ENCODE data around the gene CKAP4.
"Not testable (repeated sequence)": the region's sequence is repeated elsewhere in the genome, so short reads cannot be mapped to it uniquely, and the experiment has no call there.

The CKAP4 gene, protein sequence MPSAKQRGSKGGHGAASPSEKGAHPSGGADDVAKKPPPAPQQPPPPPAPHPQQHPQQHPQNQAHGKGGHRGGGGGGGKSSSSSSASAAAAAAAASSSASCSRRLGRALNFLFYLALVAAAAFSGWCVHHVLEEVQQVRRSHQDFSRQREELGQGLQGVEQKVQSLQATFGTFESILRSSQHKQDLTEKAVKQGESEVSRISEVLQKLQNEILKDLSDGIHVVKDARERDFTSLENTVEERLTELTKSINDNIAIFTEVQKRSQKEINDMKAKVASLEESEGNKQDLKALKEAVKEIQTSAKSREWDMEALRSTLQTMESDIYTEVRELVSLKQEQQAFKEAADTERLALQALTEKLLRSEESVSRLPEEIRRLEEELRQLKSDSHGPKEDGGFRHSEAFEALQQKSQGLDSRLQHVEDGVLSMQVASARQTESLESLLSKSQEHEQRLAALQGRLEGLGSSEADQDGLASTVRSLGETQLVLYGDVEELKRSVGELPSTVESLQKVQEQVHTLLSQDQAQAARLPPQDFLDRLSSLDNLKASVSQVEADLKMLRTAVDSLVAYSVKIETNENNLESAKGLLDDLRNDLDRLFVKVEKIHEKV

DNA sequence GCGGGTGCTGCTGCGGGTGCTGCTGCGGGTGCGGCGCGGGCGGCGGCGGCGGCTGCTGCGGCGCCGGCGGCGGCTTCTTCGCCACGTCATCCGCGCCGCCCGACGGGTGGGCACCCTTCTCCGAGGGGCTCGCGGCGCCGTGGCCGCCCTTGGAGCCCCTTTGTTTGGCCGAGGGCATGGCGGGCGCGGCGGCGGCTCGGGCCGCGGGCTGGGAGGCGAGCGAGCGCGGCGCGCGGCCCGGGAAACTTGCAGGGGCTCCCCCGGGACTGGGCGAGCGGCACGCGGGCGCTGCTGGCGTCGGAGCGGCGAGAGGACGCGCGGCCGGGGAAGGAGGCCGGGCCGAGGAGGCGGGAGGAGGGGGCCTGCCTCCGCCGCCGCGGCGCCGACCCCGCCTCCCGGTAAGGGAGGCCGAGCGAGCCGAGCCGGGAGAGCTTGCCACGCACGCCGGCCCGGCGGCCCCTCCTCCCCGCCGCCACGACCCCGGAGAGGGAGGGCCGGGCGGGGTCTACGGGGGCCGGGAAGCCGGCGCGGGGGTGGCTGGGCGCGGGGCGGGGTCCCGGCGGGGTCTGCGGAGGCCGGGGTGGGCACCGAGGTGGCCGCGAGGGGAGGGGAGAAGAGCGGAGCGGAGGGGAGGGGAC lies at the start of gene CKAP4:
CKAP4 (minus strand) TSS at position 347 of the 638 bp plus-strand sequence; CDS start at position 178, 169 bp downstream.
- peak; percentile 37 for DNase-seq (ENCODE audit: low read depth)

DNA sequence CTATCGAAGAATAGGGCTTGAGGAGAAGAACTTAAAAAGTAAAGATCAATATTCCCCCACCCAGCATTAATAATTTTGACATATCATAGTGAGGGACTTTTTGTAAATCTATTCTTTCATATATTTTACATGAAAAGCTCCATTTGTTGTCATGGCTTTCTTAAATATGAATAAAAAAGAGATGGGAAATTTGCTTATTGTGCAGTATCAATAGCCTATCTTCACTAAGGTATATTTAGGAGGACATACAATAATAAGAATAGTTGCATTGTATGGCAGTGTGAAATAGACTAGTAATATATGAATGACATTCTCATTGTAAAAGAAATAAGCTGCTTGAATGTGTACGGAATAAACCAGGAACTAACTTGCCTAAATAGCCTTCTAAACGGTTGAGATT lies 49.3 kb upstream of the CKAP4 start:
- DNase-seq (ENCODE audit: low read depth) = no peak

- DNase-seq (ENCODE audit: low read depth) = no peak
Measured at GRCh38 chr12:106296179-106296877, 48.5 kb upstream of the CKAP4 start.

- no peak for DNase-seq (ENCODE audit: low read depth)
Measured at GRCh38 chr12:106292339-106292738, 44.5 kb upstream of the CKAP4 start.

- no peak for DNase-seq (ENCODE audit: low read depth)
Measured at GRCh38 chr12:106291342-106291741, 43.5 kb upstream of the CKAP4 start.

GRCh38 chr12:106290666-106291065 lies 42.8 kb upstream of the CKAP4 start:
- DNase-seq (ENCODE audit: low read depth) = no peak

DNA sequence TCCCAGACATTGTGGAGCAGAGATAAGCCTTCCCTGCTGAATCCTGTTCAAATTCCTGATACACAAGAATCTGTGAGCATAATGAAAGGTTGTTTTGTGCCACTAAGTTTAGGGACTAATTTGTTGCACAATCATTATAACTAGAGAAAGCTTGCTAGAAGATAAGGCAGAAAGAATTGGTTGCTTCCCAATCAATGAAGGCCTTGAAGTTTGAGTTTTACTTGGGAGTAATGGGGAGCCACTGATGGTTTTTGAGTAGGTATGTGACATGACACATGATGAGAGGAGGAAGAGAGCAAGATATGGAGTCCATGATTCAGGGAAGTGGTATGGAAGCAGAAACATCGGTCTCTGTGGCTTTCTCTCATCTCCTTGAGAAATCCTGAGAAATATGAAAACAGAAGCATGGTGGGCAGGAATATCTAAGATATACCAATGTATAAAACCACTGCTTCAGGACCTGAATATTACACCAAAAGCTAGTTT lies 41.4 kb upstream of the CKAP4 start:
- DNase-seq (ENCODE audit: low read depth) = no peak

DNA sequence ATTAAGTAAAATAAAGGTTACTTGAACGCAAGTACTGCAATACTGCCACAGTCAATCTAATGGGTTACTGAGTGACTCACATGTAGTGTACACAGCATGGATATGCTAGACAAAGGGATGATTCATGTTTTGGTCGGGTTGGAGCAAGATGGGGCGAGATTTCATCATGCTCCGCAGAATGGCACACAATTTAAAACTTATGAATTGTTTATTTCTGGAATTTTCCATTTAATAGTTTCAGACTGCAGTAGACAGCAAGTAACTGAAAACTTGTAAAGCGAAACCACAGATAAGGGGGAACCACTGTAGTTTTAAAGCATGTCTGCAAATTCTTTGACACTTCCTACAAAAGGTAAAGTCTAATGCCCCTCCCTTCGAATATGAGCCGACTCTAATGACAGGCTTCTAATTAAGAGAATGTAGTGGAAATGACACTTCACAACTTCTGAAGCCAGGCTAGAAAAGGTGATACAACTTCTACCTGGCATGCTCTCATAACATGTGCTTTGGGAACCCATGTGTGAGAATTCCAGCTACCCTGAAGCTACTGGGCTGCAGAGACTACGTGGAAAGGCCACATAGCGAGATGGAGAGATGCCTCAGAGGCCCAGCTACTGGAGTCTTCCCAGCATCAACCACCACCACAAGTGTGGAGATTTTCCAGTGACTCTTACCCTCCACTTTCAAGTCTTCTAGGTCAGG lies 40.8 kb upstream of the CKAP4 start:
- DNase-seq (ENCODE audit: low read depth) = no peak

DNA sequence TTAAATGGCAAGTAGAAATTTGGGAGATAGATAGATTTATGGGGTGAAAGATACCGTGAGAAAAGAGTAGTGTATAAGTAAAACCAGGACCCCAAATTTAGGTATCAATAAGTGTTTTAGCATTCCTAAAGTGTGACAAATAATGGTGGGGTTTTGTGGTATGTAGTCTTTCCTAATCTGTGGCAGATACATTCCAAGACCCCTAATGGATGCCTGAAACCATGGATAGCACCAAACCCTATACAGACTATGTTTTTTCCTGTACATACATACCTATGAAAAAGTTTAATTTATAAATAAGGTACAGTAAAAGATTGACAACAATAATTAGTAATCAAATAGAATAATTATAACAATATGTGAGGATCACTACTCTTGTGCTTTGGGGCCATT lies 40.3 kb upstream of the CKAP4 start:
- DNase-seq (ENCODE audit: low read depth) = no peak

DNA sequence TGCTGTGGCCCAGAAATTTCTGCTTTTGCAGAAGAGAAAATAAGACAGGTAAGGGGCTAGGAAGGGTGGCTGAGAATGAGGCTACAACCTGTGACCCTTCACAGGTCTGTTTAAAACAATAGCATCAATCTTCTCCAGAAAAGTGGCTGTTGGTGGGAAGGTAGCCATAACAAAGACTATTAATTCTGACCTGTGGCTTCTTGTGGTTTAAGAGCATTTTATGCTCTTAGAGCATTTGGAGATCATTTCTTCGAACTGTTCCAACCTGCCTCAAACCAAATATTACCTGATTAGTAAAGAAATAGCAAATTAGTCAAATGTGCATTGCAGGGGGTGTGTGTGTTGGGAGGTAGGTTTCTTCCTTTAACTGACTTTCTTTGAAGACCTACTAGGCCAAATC lies 39.5 kb upstream of the CKAP4 start:
- DNase-seq (ENCODE audit: low read depth) = no peak

DNA sequence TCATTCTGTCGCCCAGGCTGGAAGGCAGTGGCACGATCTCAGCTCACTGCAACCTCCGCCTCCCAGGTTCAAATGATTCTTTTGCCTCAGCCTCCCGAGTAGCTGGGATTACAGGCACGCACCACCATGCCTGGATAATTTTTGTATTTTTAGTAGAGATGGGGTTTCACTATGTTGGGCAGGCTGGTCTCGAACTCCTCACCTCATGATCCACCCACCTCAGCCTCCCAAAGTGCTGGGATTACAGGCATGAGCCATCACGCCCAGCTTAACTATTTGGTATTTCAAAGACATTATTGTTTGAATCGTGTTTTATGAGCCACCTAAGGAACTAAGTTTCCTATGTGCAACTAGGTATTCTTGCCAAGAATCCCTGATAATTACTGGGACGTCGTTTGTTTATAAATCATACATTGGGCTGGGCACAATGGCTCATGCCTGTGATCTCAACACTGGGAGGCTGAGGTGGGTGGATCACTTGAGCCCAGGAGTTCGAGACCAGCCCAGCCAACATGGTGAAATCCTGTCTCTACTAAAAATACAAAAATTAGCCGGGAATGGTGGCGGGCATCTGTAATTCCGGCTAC lies 38.8 kb upstream of the CKAP4 start:
- not testable (repeated sequence) for DNase-seq (ENCODE audit: low read depth)

DNA sequence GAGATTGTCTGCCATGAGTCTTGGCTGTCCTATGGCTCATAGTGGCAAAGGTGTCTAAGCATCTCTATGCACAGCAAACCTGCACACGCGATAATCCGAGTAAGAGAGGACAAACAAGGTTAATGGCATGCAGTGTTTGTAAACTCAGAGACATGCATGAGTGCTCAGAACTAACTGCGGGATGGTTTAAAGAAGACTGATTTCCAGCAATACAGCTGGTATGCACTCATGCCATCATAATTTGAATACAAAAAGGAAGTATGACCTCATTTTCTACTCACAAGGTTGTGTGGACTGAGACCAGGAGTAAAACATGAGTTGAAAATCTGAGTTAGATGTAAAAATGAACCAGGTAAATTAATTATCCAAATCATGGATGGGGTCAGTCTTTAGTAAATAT lies 38.2 kb upstream of the CKAP4 start:
- no peak for DNase-seq (ENCODE audit: low read depth)

DNA sequence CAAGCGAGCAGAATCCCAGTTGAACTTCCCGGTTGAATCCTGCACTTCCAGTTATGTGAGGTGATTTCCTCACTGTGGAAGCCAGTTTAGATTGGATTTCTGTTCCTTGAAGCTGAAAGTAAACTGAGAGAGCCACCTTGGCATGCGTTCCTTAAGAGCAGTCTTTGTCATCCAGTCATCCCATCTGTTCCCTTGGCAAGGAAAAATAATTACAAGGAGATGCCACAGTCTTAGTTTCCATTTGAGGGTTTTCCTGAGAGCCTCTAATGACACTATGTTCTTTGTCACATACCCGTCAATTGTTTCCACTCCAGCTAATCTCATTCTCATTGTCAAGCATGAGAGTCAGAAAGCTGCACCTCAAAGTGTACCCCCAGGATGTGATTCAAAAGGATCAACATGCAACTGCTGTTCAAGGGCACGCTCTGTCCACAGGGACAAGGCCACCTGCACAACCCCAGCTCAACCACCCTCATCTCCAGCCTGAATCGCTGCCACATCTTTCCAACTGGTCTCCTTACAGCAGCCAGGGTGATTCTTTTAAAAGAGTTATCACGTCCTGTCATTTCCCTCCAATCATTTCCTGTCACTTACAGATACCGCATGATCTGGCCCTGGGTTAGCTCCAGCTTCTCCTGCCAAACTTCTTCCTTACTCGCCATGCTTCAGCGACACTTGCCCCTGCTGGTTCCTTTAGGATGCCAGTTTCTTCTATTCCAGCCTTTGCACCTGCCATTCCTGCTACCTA lies 36.7 kb upstream of the CKAP4 start:
- no peak for DNase-seq (ENCODE audit: low read depth)

GRCh38 chr12:106282457-106283097 lies 34.8 kb upstream of the CKAP4 start:
- peak; percentile 4 for DNase-seq (ENCODE audit: low read depth)

DNA sequence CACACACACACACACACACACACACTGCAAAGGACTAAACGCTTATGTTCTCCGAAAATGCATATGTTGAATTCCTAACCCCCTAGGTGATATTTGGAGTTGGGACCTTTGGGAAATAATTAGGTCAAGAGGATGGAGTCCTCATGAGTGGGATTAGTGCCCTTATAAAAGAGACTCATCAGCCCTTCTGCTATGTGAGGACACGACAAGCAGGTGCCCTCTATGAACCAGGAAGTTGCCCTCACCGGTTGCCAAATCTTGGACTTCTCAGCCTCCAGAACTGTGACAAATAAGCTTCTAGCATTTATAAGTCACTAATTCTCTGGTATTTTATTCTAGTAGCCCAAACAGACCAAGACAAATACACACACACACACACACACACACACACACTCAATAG lies 34.0 kb upstream of the CKAP4 start:
- DNase-seq (ENCODE audit: low read depth) = no peak

DNA sequence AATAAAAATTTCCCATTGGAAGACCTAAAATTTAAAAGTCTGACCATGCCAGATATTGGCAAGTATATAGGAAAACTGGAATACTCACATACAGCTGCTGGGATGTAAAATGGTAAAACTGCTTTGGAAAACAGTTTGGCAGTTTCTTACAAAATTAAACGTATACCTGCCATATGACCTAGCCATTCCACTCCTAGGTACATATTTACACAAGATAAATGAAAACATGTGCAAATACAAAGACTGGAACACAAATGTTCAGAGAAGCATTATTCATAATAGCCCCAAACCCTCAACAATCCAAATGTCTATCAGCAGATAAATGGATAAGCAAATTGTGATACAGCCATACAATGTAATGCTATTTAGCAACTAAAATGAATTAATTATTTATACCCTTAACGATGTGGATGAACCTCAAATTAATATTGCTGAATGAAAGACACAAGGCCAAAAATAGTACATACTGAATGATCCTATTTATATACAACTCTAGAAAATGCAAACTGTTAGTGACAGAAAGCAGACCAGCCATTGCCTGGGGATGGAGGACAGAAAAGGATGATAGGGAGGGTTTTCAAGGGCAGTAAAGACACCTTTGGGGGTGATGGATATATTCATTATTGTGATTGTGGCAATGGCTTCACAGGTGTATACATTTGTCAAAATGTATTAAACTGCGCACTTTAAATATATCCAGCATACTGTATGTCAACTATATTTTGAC lies 33.4 kb upstream of the CKAP4 start:
- DNase-seq (ENCODE audit: low read depth) = no peak

DNA sequence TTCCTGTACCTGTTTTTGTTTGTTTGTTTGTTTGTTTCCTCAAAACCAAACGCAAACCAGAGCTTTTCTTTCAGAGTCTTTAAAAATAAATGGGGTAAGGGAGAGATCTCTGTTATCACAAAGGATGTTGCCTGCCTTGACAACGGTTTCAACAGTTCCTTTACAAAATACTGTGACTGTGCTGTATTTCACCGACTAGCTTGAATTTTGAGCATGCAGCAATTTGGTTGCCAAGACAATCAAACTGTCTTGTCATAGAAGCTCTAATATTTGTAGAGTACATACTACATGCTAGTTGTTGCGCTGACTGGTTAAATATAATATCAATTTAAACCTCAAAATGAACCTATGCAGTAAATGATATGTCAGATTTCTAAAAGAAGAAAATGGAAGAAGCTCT lies 32.3 kb upstream of the CKAP4 start:
- DNase-seq (ENCODE audit: low read depth) = no peak

GRCh38 chr12:106276032-106276740 lies 28.4 kb upstream of the CKAP4 start:
- no peak for DNase-seq (ENCODE audit: low read depth)

GRCh38 chr12:106275458-106275857 lies 27.6 kb upstream of the CKAP4 start:
- DNase-seq (ENCODE audit: low read depth) = no peak

Measured in stimulated activated CD8-positive, alpha-beta memory T cell treated with anti-CD3 and anti-CD28 coated beads, Interleukin-12 subunit alpha, Interleukin-12 subunit beta, amount 100 ng/mL, for 4 hours (primary cell).